Endothelial cell of umbilical vein (primary cell): ENCODE results near the gene SNTA1.
"Not testable (repeated sequence)": the region's sequence is repeated elsewhere in the genome, so short reads cannot be mapped to it uniquely, and the experiment has no call there.

Source experiments
- CTCF ChIP-seq, 2 donors: IDR thresholded peaks; 1 replicate in 1 of 2; 2 replicates in 1 of 2; pipeline ENCODE4 v1.5.1; 2011; ENCODE audit warnings: low read length in 2 of 2, mild to moderate bottlenecking in 2 of 2, moderate library complexity in 2 of 2, control low read depth in 1 of 2, inconsistent platforms in 1 of 2, low read depth in 1 of 2; ENCODE audit not compliant: insufficient read depth in 1 of 2; ENCODE audit errors: extremely low read depth in 1 of 2
- EZH2 ChIP-seq: IDR thresholded peaks from 2 replicates; pipeline ENCODE4 v1.6.1; 2012; ENCODE audit warnings: borderline replicate concordance, low read depth, mild to moderate bottlenecking, moderate library complexity, low read length, inconsistent platforms; ENCODE audit not compliant: severe bottlenecking
- FOS ChIP-seq: IDR thresholded peaks from 2 replicates; pipeline ENCODE4 v1.6.1; 2011; ENCODE audit warnings: mild to moderate bottlenecking, low read length, moderate library complexity, borderline replicate concordance; ENCODE audit not compliant: insufficient read depth
- MAX ChIP-seq: IDR thresholded peaks from 2 replicates; pipeline ENCODE4 v1.6.1; 2011; ENCODE audit not compliant: insufficient read depth, insufficient read length
- POLR2A ChIP-seq: IDR thresholded peaks from 2 replicates; pipeline ENCODE4 v1.6.1; 2012; ENCODE audit warnings: low read depth, mild to moderate bottlenecking, control low read depth, low read length
- POLR2AphosphoS5 ChIP-seq: IDR thresholded peaks from 2 replicates; pipeline ENCODE4 v1.6.1; 2012; ENCODE audit warnings: low read depth, mild to moderate bottlenecking, control low read depth, low read length, moderate library complexity; ENCODE audit not compliant: insufficient read depth

GRCh38 chr20:33464759-33465158, 21.2 kb upstream of the SNTA1 start:
- not testable (repeated sequence) for TF ChIP-seq CTCF (IDR thresholded peaks at IDR 0.05; ENCODE audit: extremely low read depth in 1 of 2, insufficient read depth in 1 of 2, low read depth in 1 of 2, low read length in 2 of 2); EZH2; MAX; POLR2AphosphoS5; POLR2A; FOS
